A673 (cell line): ENCODE results near the gene PKD1.
"Not testable (repeated sequence)": the region's sequence is repeated elsewhere in the genome, so short reads cannot be mapped to it uniquely, and the experiment has no call there.

Experiments
- EZH2 ChIP-seq: fragments of 200-600 bp; sonication (generic); IDR thresholded peaks from 2 replicates; pipeline ENCODE4 v1.6.1; 2017; ENCODE audit warnings: borderline replicate concordance, low read depth, mild to moderate bottlenecking, mixed read lengths, antibody characterized with exemption, low read length; ENCODE audit not compliant: poor library complexity, severe bottlenecking
- TF ChIP-seq, protein P1 (sequence below): fragments of 300-800, 200-600 bp; sonication (generic); conservative IDR thresholded peaks from 2 replicates; pipeline ENCODE4 v1.5.1; 2017; ENCODE audit warnings: low read depth, mild to moderate bottlenecking, antibody characterized with exemption, low read length, moderate library complexity, mixed read lengths

DNA sequence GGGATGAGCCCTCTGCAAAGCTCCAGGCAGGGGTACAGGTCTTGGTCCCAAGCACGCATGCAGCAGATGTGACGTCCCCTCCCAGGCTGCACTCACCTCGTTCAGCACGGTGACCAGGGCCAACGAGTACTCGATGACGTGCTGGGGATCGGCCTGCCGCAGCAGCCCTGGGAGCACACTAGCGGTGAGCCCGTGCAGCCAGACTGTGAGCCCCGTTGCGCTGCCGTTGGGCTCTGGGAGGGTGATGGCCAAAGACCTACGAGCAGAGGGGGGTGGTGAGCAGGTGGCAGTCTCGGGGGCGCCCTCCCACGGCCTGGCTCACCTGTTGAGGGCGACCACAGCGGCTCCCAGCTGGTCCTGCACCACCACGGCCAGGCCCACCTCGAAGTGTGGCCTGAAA is 29.9 kb downstream of the PKD1 start:
- TF ChIP-seq, protein P1, sequence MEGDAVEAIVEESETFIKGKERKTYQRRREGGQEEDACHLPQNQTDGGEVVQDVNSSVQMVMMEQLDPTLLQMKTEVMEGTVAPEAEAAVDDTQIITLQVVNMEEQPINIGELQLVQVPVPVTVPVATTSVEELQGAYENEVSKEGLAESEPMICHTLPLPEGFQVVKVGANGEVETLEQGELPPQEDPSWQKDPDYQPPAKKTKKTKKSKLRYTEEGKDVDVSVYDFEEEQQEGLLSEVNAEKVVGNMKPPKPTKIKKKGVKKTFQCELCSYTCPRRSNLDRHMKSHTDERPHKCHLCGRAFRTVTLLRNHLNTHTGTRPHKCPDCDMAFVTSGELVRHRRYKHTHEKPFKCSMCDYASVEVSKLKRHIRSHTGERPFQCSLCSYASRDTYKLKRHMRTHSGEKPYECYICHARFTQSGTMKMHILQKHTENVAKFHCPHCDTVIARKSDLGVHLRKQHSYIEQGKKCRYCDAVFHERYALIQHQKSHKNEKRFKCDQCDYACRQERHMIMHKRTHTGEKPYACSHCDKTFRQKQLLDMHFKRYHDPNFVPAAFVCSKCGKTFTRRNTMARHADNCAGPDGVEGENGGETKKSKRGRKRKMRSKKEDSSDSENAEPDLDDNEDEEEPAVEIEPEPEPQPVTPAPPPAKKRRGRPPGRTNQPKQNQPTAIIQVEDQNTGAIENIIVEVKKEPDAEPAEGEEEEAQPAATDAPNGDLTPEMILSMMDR = not testable (repeated sequence)
- TF ChIP-seq EZH2 = not testable (repeated sequence)
